ENCODE results near the gene OCIAD2. TPM values are rescaled to one million over a fixed set of nuclear protein-coding genes. Genes with fewer than 3 reads are reported as not detected.

Gene OCIAD2
- total RNA-seq, 1 experiment from 2014 or later: 255 TPM

DNA sequence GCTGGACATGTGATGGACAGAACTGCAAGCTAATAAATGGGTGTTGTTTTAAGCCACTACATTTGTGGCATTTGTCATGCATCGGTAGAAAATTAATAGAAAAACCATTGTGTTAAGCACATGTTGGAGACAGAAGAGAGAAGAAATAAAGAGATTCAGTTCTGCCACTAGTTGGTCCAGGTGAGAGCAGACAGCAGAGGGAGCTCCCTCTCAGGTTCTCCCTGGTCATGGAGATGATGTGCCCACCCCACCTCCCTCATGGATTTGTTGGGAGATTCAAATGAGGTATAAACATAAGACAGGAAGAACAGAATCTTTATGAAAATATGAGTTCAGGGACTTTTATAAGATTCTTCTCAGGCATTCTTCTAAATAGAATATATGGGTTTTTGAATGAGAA lies 36.8 kb upstream of the OCIAD2 start:
- ATAC-seq (0 out of 2 replicates have a peak, but pooled peaks have one; percentile 17), DNase-seq (peak; percentile 56)
- Histone ChIP-seq H3K4me1 (ENCODE audit: insufficient read depth, low read length) (peaks cover 33% of the 10 kb centered on the region), H4K20me1 (ENCODE audit: low read length) (no peaks in the 10 kb centered on the region), H2AFZ (ENCODE audit: low read length) (no peak overlapping the region), H3K4me3 (ENCODE audit: low read length) (no peak overlapping the region), H3K27ac (ENCODE audit: low read length) (no peak overlapping the region), H3K4me2 (ENCODE audit: low read length) (no peak overlapping the region), H3K36me3 (ENCODE audit: low read depth, low read length) (no peaks in the 10 kb centered on the region), H3F3A (ENCODE audit: low read length, unreplicated experiment) (no peaks in the 10 kb centered on the region), H3K27me3 (ENCODE audit: low read length) (no peaks in the 10 kb centered on the region), H3K9me3 (ENCODE audit: low read length) (no peaks in the 10 kb centered on the region), H3K79me2 (ENCODE audit: low read length) (no peaks in the 10 kb centered on the region), H3K9ac (ENCODE audit: low read length) (no peak overlapping the region), H3K9me2 (replicated peaks; ENCODE audit: low read length) (no peaks in the 10 kb centered on the region)
- intact Hi-C loops (cut with micrococcal nuclease): loop anchor here (1.0 kb wide), 1 partner anchor 20 kb away; no protein-coding TSS in a partner anchor
- CTCF ChIA-PET: interaction anchor here (0.6 to 1.2 kb wide), 2 partner anchors 34 to 38 kb away, joined by 5 to 6 read pairs; no protein-coding TSS in a partner anchor
- POLR2A ChIA-PET (ENCODE audit: unreplicated experiment): no interaction called here
- no peak for TF ChIP-seq EZH2phosphoT487 (IDR thresholded peaks at IDR 0.05; ENCODE audit: borderline replicate concordance, low read length)
- TF ChIP-seq, protein P1, sequence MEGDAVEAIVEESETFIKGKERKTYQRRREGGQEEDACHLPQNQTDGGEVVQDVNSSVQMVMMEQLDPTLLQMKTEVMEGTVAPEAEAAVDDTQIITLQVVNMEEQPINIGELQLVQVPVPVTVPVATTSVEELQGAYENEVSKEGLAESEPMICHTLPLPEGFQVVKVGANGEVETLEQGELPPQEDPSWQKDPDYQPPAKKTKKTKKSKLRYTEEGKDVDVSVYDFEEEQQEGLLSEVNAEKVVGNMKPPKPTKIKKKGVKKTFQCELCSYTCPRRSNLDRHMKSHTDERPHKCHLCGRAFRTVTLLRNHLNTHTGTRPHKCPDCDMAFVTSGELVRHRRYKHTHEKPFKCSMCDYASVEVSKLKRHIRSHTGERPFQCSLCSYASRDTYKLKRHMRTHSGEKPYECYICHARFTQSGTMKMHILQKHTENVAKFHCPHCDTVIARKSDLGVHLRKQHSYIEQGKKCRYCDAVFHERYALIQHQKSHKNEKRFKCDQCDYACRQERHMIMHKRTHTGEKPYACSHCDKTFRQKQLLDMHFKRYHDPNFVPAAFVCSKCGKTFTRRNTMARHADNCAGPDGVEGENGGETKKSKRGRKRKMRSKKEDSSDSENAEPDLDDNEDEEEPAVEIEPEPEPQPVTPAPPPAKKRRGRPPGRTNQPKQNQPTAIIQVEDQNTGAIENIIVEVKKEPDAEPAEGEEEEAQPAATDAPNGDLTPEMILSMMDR (conservative IDR thresholded peaks at IDR 0.05; ENCODE audit: low read depth, low read length): peak; percentile 76
- no TSS peak for BruUV-seq (replicated peaks)

DNA sequence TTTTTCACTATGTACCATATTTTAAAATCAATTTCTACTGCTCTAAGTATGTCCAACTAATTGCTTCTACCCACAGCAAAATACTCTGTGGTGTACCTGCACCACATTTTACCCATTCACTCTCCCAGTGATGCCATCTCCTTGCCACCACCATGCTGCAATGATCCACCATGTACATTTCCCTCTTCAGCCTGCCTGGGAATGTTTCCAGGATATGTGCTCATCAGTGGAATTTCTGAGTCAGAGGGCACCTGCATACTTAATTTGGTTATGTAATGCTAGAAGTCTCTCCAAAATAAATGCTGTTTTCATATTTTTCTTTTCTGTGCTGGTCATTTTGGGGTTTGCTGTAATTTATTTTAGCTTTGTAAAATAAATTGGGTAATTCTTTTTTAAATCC lies 33.2 kb upstream of the OCIAD2 start:
- Histone ChIP-seq H2AFZ (ENCODE audit: low read length) (no peak overlapping the region), H3K36me3 (ENCODE audit: low read depth, low read length) (no peaks in the 10 kb centered on the region; the same call in 1 of the 2 replicates), H3K79me2 (ENCODE audit: low read length) (no peaks in the 10 kb centered on the region), H3K4me1 (ENCODE audit: insufficient read depth, low read length) (peaks cover 25% of the 10 kb centered on the region), H3K4me2 (ENCODE audit: low read length) (peak overlapping the region; percentile 29; the same call in 1 of the 2 replicates), H3K27ac (ENCODE audit: low read length) (peak overlapping the region; percentile 1; the same call in 1 of the 2 replicates), H3K4me3 (ENCODE audit: low read length) (no peak overlapping the region), H3K9ac (ENCODE audit: low read length) (no peak overlapping the region), H3K27me3 (ENCODE audit: low read length) (no peaks in the 10 kb centered on the region), H3K9me3 (ENCODE audit: low read length) (no peaks in the 10 kb centered on the region), H3K9me2 (replicated peaks; ENCODE audit: low read length) (no peaks in the 10 kb centered on the region), H4K20me1 (ENCODE audit: low read length) (no peaks in the 10 kb centered on the region), H3F3A (ENCODE audit: low read length, unreplicated experiment) (no peaks in the 10 kb centered on the region)
- TF ChIP-seq EZH2 (IDR thresholded peaks at IDR 0.05; ENCODE audit: low read length, unreplicated experiment): no peak
- TF ChIP-seq, protein P1 (conservative IDR thresholded peaks at IDR 0.05; ENCODE audit: low read depth, low read length): no peak
- TF ChIP-seq EZH2phosphoT487 (IDR thresholded peaks at IDR 0.05; ENCODE audit: borderline replicate concordance, low read length): no peak
- intact Hi-C loops (cut with micrococcal nuclease): loop anchor here (2.0 kb wide), 1 partner anchor 31 kb away; no protein-coding TSS in a partner anchor
- no TSS peak for BruUV-seq (replicated peaks)
- DNase-seq (peak; percentile 92), ATAC-seq (peak; percentile 25)
- CTCF ChIA-PET: no interaction called here
- POLR2A ChIA-PET (ENCODE audit: unreplicated experiment): no interaction called here

DNA sequence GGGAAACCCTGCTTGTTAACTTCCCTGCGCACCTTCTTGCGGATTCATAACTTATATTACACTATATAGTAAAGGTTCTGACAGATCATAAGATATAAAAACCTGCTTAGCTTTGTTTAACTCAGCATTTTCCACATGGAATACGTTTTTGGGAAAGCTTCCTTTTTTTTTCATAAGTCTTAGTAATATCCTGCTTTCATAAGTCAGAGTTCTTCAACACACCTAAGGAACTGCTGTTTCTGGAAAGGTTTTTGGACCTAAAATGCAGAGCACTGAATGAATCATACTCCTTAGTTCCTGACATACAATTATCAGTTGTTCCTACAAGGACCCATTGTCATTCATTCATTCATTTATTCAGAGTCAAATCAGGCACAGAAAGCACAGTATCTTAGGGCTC lies 32.3 kb upstream of the OCIAD2 start:
- H3K36me3 ChIP-seq (ENCODE audit: low read depth, low read length): no peaks in the 10 kb centered on the region; the same call in 1 of the 2 replicates
- H3K27me3 ChIP-seq (ENCODE audit: low read length): no peaks in the 10 kb centered on the region
- H3F3A ChIP-seq (ENCODE audit: low read length, unreplicated experiment): no peaks in the 10 kb centered on the region
- POLR2A ChIA-PET (ENCODE audit: unreplicated experiment): no interaction called here
- peaks cover 22% of the 10 kb centered on the region for H3K4me1 ChIP-seq (ENCODE audit: insufficient read depth, low read length)
- H3K27ac ChIP-seq (ENCODE audit: low read length): no peak overlapping the region
- H3K9ac ChIP-seq (ENCODE audit: low read length): no peak overlapping the region
- DNase-seq: peak; percentile 16
- H3K79me2 ChIP-seq (ENCODE audit: low read length): no peaks in the 10 kb centered on the region
- no peak for TF ChIP-seq EZH2 (IDR thresholded peaks at IDR 0.05; ENCODE audit: low read length, unreplicated experiment)
- no peak for TF ChIP-seq EZH2phosphoT487 (IDR thresholded peaks at IDR 0.05; ENCODE audit: borderline replicate concordance, low read length)
- TF ChIP-seq, protein P1 (conservative IDR thresholded peaks at IDR 0.05; ENCODE audit: low read depth, low read length): no peak
- no TSS peak for BruUV-seq (replicated peaks)
- H3K9me2 ChIP-seq (replicated peaks; ENCODE audit: low read length): no peaks in the 10 kb centered on the region
- ATAC-seq: no peak
- no peaks in the 10 kb centered on the region for H3K9me3 ChIP-seq (ENCODE audit: low read length)
- intact Hi-C loops (cut with micrococcal nuclease): no loop called here
- H2AFZ ChIP-seq (ENCODE audit: low read length): no peak overlapping the region
- H3K4me2 ChIP-seq (ENCODE audit: low read length): no peak overlapping the region
- no peaks in the 10 kb centered on the region for H4K20me1 ChIP-seq (ENCODE audit: low read length)
- CTCF ChIA-PET: no interaction called here
- no peak overlapping the region for H3K4me3 ChIP-seq (ENCODE audit: low read length)
